Spleen (tissue), 7 donors: ENCODE data around the gene GLI2.

Experiments used
- POLR2A ChIP-seq, 3 donors: fragments of 450-650 bp; IDR thresholded peaks; one replicate each; pipeline ENCODE4 v1.5.1; 2017; ENCODE audit warnings: antibody characterized with exemption in 3 of 3, mild to moderate bottlenecking in 1 of 3
- POLR2AphosphoS5 ChIP-seq, 3 donors: sonication (generic); formaldehyde crosslinking; IDR thresholded peaks; one replicate each; pipeline ENCODE4 v1.5.1; 2017; ENCODE audit warnings: antibody characterized with exemption in 3 of 3
- TF ChIP-seq, protein P1 (sequence below), 11 experiments: fragments of 200-600 bp in 7 of 11; fragments of 450-650 bp in 4 of 11; sonication (generic) in 4 of 11; IDR thresholded peaks in 8 of 11; conservative IDR thresholded peaks in 3 of 11; 1 replicate in 7 of 11; 2 replicates in 4 of 11; pipeline versions ENCODE4 v1.4.0 to v1.8.0; 2016 to 2021; ENCODE audit warnings: antibody characterized with exemption in 11 of 11, inconsistent platforms in 4 of 11, mild to moderate bottlenecking in 1 of 11
- donor health status: DM: no; HTN: no; CAD: no; lungs with moderate emphysema.
- donor health status: DM: no; HTN: no; CAD: no.
- donor health status: DM: no; HTN: no; CAD: no.

DNA sequence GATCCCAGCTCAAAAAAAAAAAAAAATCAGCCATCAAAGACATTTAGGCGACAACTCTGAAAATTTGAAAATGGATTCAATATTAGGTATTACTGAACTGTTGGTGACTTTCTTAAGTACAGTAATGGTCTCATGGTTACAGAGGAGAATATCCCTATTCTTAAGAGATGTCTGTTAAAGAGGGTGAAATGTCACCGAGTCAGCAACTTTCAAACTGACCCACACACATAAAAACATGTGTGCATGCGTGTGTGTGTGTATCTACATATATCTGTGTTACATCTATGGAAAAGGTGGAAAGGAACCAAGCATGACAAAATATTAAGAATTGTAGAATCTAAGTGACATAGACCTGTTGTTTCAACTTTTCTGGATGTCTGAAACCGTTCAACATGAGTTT, 41.6 kb upstream of the GLI2 start:
- TF ChIP-seq, protein P1, sequence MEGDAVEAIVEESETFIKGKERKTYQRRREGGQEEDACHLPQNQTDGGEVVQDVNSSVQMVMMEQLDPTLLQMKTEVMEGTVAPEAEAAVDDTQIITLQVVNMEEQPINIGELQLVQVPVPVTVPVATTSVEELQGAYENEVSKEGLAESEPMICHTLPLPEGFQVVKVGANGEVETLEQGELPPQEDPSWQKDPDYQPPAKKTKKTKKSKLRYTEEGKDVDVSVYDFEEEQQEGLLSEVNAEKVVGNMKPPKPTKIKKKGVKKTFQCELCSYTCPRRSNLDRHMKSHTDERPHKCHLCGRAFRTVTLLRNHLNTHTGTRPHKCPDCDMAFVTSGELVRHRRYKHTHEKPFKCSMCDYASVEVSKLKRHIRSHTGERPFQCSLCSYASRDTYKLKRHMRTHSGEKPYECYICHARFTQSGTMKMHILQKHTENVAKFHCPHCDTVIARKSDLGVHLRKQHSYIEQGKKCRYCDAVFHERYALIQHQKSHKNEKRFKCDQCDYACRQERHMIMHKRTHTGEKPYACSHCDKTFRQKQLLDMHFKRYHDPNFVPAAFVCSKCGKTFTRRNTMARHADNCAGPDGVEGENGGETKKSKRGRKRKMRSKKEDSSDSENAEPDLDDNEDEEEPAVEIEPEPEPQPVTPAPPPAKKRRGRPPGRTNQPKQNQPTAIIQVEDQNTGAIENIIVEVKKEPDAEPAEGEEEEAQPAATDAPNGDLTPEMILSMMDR (IDR thresholded peaks at IDR 0.05 in 8 of 11, conservative IDR thresholded peaks at IDR 0.05 in 3 of 11): no peak
- no peak for TF ChIP-seq POLR2AphosphoS5 (IDR thresholded peaks at IDR 0.05)
- no peak for TF ChIP-seq POLR2A (IDR thresholded peaks at IDR 0.05)
